Ovary (tissue), 3 donors: ENCODE measurements around the gene CFAP61.

Experiments used
- EP300 ChIP-seq: sonication (generic); formaldehyde crosslinking; IDR thresholded peaks from one replicate; pipeline ENCODE4 v1.6.1; 2017; ENCODE audit warnings: antibody characterized with exemption
- POLR2A ChIP-seq: fragments of 450-650 bp; IDR thresholded peaks from one replicate; pipeline ENCODE4 v1.6.1; 2017; ENCODE audit warnings: antibody characterized with exemption, mild to moderate bottlenecking, moderate library complexity
- TF ChIP-seq, protein P1 (sequence below), 3 donors: fragments of 450-650 bp in 2 of 3; fragments of 200-600 bp in 1 of 3; IDR thresholded peaks; one replicate each; pipeline versions ENCODE4 v1.5.1 to v1.8.0; 2016 to 2022; ENCODE audit warnings: antibody characterized with exemption in 3 of 3, mild to moderate bottlenecking in 1 of 3
- donor health status: DM: no; HTN: no; CAD: no.

DNA sequence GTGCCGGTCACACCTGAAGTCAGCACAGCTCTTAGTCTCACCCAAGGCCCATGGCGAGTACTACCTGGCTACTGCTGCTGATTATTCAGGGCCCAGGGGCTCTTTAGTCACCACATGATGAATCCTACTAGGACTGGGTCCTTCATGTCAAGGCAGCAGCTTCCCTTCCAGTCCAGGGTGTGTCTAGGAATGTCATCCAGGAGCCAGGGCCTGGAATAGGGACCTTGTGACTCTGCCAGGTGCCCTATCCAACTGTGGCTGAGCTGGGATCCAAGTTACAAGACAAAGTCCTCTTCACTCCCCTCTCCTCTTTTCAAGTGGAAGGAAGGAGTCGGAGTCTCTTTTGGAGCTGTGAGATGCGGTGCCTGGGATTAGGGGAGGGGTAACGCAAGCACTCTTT is 85.5 kb downstream of the CFAP61 start:
- TF ChIP-seq, protein P1, sequence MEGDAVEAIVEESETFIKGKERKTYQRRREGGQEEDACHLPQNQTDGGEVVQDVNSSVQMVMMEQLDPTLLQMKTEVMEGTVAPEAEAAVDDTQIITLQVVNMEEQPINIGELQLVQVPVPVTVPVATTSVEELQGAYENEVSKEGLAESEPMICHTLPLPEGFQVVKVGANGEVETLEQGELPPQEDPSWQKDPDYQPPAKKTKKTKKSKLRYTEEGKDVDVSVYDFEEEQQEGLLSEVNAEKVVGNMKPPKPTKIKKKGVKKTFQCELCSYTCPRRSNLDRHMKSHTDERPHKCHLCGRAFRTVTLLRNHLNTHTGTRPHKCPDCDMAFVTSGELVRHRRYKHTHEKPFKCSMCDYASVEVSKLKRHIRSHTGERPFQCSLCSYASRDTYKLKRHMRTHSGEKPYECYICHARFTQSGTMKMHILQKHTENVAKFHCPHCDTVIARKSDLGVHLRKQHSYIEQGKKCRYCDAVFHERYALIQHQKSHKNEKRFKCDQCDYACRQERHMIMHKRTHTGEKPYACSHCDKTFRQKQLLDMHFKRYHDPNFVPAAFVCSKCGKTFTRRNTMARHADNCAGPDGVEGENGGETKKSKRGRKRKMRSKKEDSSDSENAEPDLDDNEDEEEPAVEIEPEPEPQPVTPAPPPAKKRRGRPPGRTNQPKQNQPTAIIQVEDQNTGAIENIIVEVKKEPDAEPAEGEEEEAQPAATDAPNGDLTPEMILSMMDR (IDR thresholded peaks at IDR 0.05), result no peak
- TF ChIP-seq EP300 (no peak), POLR2A (no peak)
